GM18870 (cell line): ENCODE results near the gene ARPIN.
"Not testable (repeated sequence)": the region's sequence is repeated elsewhere in the genome, so short reads cannot be mapped to it uniquely, and the experiment has no call there.

Experiments
- ATAC-seq: cut with Tn5 transposase; IDR thresholded peaks from one replicate; pipeline ENCODE4 v1.9.1; 2021; ENCODE audit warnings: moderate library complexity; ENCODE audit not compliant: unreplicated experiment

ARPIN gene

DNA sequence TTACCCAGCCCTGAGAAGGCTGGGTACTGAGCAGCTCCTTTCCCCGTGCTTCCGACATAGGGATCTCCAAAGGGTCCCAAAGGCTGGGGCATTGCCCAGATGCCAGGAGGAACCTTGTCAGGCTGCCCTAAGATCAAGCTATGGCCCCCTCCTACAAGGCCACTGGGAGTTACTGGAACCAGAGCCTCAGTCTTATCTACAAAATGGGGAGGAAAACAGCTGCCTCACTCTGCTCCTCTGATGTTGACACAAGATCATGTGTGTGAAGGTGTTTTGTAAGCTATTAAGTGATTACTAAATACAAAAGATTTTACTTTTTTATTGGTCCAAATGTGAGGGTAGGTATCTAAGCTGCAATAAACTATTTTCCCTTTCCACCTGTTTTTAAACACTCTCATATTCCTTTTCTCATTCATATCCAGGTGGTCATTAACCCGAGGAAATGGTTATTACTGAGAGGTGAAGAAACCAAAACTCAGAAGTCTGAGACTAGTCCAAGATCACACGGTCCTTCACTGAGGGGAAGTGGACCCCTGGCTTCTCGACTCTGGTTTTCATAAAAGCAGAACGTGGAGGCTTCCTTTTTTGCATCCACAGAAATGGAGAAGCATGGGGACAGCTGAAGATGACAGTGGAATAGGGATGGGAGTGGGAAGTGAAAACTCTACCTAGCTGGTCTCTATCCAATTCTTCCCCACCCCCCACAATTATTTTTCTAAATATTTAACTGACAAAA is 1.7 kb downstream of the ARPIN start:
- no peak for ATAC-seq

DNA sequence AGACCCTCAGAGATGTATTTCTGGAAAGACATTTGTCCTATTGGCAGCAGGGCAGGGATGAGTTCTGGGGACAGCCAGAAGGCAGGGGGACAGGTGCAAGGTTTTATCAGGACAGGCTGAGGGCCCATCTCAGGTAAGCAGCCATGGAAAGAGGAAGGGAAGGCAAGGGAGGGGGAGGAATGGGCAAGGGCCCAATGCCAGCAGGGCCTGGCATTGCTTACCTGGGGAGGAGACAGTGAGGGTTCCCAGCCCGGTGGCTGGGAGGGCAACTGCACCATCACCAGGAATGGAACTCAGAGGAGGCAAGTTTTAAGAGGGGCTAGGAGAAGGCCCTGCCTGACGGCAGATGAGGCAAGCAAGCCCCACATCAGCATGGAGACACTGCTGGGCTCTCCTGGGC is 3.1 kb downstream of the ARPIN start:
- ATAC-seq = no peak

DNA sequence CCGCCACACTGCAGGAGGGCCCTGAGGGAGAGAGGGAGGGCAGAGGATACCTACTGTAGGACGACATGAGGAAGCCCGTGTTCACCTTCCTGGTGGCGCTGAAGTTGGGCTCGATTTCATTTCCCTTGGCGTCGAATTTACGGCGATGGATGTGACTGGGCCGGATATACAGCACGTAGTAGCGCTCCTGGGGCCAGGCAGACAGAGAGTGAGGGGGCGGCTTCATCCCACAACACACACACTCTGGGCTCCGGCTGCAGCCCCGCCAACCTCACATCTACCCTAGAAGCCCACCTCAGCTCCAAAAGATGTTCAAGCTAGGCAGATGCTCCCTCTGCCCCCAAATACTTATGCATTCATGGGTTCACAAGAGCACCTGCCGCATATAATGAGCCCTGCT is 4.5 kb downstream of the ARPIN start:
- ATAC-seq = no peak

DNA sequence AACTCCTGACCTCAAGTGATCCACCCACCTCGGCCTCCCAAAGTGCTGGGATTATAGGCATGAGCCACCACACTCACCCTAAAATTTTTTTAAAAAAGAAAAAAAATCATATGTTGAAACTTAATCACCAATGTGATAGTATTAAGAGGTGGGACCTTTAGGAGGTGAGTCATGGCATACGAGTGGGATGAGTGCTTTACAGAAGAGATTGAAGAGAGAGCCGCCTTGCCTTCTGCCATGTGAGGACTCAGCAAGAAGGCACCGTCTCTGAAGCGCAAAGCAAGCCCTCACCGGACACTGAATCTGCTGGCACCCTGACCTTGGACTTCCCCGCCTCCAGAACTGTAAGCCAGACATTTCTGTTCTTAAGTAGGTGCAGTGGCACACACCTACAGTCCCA is 5.5 kb downstream of the ARPIN start:
- ATAC-seq = no peak

DNA sequence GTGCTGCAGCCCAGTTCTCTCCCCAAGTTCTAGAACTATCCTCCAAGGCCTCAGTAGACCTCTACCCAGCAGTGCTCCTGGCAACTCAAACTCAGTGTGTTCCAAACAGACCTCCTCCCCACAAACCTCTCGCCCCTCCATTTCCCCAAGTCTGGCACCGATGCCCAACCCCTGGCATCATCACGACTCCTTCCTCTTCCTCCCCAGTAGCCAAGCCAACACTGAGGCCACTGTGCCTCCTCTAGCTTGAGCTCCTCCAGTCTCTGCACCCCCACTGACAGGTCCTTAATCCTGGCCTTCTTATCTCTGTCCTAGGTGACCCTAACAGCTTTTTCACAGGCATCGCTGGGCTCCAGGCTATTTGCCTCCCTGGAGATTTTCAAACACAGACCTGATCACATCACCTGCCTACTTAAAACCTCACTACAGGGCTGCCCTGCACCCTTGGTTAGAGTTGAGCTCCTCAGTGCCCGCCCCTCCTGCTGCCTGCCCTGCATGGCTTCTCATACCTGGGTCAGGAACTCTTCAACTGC is 6.8 kb downstream of the ARPIN start:
- ATAC-seq = no peak

DNA sequence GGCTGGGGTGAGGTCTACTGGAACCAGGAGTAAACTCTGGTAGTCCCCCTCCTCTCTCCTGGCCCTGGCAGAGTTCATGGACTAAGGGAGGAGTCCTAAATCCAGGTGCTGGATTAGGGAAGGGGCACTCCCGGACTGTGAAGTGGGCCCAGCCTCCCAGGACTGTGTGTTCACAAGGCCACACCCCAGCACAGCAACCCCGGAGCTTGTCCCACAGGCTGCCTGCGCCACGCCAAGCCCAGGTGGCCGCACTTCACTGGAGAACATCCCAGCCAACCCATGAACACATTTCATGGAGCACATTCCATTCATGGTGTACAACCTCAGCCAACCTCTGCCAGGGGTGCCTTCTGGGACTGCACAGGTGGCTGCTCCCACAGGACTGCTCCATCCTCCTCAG is 8.2 kb downstream of the ARPIN start:
- ATAC-seq = no peak

DNA sequence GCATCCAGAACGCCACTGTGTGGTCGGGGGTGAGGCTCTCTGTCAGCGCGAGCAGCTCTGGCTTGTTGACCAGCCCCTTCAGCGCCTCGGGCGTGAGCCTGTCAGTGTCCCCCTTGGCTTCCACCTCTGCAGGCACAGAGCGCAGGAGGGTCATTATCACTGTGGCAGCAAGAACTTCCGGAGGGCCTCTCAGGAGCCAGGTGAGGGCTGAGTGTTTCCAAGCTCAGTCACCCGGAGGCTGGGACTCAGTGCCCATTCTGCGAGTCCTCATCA is 9.0 kb downstream of the ARPIN start:
- no peak for ATAC-seq

DNA sequence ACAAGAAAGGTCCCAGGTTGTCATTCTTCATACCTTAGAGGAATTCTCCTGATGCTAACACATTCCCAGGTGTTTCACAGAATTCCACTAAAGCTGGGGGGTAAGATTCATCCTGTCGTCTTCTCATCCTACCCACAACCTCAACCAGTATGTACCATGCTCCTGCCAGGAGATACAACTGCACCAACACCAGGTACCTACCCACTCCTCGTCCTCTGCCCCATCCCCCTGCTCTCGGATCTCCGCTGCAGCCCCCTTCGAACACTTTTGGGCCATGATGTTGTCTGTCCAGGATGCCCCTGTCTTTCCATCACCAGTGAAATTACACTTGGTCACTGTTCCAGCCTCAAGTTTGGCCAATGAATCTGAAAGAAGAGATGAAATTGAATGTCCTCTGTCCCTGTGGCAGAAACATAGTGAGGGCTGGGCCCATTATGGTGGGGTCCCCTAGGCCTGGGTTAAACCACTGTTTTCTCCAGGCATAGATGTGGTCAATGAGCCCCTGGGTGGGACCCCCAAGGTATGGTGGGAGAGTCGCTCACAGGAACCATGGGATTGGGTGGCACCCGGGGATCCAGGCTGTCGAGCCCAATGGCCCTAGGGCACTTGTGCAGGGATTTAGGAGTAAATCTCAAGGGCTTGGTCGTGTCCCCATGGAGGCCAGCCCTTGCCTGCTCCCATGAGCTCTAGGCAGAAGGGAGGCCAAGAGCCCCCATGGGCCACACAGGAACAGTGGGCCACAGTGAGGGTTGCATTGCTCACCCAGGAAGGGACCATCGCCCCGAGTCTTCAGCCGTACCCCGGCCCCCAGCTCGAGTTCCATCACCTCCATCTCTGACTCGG is 9.5 kb downstream of the ARPIN start:
- ATAC-seq = no peak

DNA sequence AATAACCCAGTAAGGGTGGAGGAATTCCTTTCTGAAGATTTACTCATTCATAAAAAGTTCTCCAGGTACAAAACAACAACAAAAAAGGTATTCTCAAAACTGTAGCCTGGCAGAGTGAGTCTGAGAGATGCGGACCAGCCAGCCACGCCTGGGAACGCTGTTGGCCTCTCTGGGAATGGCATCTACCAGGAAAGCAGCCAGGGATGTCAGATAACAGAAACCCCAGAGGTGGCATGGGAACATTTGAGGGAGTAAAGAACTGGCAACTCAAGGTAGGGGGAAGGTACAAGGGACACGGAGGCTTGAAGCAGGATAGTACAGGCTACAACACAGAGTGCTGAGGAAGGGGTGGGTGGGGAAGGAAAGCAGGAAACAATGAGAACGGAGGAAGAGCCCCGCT is 11.9 kb downstream of the ARPIN start:
- ATAC-seq = no peak

DNA sequence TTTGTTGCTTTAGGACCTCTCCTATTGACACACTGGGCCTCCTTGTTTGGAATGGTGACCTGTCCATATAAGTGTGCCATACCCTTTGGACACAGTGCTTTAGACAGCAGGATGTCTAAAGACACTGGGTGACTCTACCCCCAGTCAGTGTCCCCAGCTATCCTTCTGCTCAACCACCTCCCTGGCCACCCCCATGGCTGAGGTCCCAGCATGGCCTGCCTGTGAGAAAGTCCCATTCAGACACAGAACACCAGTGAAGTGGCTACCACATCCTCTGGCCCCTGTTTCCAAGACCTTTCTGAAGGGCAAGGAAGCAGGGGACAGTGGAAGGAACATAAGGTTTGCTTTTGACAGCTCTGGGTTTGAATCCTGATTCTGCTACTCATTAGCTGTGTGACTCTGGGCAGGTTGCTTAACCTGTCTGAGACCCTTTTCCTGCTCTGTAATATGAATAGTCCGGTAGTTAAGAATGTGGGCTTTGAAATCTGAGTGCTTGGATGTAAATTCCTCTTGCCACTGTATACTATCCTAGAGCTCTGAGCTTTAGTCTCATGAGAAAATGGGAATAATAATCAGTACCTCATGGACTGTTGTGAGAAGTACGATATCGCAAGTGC is 12.7 kb downstream of the ARPIN start:
- no peak for ATAC-seq

DNA sequence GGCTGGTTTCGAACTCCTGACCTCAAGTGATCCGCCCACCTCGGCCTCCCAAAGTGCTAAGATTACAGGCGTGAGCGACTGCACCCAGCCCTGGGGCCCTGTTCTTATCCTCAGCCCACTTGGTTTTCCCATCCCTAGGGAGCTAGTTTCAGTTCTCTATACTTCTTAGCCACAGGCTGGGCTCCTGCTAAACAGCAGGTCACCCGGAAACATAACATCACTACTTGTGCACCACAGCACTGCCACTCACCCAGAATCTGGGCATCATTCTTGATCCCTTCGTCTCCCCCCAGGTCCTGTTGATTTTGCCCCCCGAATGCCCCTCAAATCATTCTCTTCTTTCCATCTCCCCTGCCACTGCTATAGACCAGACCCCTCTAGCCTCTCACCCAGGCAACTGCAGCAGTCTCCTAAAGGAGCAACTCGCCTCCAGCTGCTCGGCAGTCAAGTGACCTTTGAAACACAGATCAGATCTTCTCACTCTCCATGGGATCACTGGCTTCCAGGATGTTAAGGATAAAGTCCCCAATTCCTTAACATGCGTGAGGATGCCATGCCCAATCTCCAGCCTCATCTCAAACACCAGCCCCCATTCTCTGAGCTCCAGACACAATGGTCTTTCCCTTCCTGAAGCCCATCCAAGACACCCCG is 13.3 kb downstream of the ARPIN start:
- no peak for ATAC-seq

DNA sequence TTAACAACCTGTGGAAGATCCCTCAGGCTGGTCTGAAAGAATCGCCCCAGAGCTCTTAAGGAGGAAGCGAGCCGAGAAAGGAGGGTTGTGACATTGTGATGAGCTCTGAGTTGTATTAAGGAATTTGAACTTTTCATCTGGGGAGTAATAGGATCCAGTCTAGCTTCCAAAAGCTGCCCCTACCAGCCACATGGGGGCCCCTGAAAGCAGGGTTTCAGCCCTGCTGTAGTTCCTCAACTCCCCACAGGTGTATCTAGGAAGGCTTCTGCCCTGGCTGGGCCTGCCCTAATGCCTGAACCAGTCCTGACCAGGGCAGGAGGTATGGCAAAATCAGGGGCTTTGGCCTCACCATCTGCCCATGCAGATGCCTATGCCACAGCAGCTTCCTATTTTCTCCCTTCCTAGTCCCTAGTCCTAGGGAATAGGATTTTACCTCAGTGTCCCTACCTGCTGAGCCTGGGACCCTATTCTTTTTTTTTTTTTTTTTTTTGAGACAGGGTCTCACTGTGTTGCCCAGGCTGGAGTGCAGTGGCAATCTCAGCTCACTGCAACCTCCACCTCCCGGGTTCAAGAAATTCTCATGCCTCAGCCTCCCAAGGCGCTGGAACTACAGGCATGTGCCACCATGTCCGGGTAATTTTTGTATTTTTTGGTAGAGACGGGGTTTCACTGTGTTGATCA is 14.0 kb downstream of the ARPIN start:
- no peak for ATAC-seq

DNA sequence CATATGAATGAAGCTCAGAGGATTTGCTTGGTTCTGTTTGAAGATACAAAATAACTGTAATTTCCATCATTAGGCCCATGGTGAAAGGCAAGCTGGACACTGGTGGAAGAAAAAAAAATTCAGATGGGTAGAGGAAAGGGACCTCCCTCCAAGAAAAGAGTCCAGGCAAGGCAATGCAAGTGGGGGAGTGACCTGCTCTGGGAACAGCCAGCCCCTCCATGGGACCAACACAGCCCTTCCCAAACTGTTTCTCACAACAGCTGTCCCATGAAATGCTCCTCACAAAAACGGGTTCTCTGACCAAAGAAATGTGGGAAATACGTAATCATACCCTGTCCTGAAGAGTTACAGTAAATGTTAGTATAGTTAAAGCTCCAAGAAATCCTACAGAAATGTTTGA is 14.6 kb downstream of the ARPIN start:
- no peak for ATAC-seq

DNA sequence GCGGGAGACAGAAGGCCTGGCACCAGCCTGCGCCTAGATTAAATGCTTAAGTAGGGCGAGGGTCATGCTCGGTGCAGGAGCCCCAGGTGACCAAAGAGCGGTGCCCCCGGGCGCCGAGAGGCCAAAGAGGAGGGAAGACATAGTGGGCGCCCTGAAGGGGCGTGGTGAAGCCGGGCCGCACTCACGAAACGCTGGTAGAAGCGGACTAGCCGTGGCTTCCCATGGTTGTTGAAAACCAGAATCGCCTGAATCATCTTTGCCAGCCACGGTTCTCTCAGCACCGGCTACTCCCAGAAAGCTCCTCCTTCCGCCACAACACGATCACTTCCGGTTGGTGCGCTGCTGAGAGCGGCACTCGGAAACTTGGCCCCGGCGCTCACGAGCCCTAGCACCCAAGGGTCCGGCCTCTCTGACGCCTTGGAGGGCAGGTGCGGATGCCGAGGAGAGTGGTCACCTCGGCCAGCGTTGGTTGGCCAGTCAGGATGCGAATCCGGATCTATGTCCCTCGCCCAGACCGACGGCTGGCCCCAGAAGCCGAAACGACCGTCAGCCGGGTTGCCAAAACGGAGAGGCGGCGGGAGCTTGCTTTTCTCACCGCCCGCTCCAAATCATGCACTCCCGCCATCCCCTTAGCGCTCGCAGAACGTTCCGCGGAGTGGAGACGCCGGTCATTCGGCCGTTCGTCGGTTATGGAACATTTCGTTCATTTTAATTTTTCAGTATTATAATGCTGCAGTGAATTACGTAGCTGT is 18.9 kb downstream of the ARPIN start, which contains the start of gene AP3S2:
TSS of gene AP3S2 (minus strand) at position 299 of the 752 bp plus-strand sequence. CDS start at position 254, 45 bp downstream.
- ATAC-seq = peak; percentile 82

DNA sequence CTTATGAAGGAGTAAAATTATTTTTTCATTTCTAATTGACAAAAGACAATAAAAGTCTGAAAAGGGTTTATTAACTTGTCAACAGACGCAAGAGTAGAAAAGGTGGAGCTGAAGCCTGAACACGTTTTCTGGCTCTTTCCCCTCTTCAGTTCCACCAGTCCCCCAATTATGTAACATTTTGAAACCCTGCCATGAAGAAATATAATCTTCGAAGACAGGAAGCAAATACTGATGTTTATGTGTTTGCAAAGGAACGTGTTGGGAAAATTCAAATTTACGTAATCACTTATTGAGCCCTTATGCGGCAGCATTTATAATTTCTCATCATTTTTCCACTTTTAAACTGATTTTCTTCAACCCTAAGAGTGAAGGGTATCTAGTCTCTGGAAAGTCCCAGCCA is 19.7 kb downstream of the ARPIN start:
- ATAC-seq = no peak

DNA sequence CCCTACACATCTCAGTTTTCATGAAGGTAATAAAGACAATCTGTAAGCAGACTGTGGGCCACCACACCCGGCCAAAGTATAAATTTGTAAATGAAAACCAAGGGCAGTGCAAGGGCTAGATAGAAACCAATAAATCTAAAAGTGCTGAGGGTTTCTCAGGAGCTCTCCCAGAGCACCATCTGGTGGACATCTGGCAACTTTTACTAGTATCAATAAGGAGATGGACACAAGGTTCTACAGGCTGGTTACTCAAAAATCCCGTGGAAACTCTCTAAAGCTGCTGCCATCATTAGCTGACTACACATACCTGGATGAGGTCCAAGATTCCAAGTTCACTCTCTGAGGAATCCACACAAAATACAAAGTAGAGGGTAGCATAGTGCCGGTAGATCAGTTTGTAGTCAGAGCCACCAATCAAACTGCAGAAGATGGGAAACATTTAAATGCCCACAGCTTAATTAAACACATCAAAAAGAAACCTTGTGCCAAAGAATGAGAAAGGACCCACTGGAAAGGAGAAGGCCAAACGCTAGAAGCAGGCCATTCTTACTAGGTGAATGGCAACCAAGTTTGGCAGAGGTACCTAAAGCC is 24.4 kb downstream of the ARPIN start:
- no peak for ATAC-seq

DNA sequence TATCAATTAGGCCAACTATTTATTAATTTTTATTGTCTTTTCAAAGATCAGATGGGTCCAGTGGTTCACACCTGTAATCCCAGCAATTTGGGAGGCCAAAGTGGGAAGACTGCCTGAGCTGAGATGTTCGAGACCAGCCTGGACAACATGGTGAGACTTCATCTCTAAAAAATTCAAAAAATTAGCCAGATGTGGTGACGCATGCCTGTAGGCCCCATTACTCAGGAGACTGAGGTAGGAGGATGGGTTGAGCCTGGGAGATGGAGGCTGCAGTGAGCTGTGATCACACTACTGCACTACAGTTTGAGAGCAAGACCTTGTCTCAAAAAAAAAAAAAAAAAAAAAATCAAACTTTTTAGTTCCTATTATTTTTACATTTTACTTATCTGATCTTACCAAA is 27.1 kb downstream of the ARPIN start:
- no peak for ATAC-seq

DNA sequence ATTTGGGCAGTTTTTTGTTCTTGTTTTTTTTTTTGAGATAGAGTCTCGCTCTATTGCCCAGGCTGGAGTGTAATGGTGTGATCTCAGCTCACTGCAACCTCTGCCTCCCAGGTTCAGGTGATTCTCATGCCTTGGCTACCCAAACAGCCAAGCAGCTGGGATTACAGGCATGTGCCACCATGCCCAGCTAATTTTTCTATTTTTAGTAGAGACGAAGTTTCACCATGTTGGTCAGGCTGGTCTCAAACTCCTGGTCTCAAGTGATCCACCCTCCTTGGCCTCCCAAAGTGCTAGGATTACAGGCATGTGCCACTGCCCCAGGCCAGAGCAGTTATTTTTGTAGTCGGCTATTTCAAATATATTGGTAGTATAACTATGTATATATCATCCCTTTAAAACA is 27.6 kb downstream of the ARPIN start:
- not testable (repeated sequence) for ATAC-seq

DNA sequence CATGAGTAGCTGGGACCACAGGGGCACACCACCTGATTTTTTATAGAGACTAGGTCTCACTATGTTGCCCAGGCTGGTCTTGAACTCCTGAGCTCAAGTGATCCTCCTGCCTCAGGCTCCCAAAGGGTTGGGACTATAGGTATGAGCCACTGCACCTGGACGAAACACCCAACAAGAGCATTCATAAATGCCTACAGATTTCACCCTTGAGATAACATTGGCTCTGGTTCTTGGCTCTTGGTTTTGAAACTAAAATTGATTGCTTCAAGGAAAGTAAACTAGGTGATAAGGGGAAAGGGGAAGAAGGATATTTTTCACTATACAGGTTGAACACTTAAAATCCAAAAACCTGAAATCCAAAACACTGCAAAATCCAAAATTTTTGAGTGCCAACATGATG is 29.2 kb downstream of the ARPIN start:
- ATAC-seq = no peak

DNA sequence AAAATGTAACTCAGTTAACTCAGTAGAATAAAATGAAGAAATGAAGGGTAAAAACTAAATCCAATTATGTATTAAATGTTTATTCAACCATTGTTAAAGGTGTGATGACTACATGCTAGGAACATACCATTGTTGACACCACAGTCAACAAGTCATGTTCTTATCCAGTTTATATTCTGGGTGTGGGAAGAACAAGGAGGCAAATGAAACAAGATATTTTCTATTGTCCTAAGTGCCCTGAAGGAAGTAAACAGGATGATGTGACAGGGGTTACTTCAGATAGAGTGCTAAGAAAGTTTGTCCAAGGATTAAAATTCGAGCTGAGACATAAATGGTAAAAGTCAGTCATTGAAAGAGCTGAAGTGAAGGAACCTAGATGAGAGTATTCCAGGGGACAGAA is 32.0 kb downstream of the ARPIN start:
- no peak for ATAC-seq
